ENCODE data around the gene MAP3K3. TPM values are rescaled to one million over a fixed set of nuclear protein-coding genes. Genes with fewer than 3 reads are reported as not detected.

The MAP3K3 gene
- 8.1 and 8.2 TPM in 2 replicates for polyA plus RNA-seq (2013)

- H3K4me3 ChIP-seq (ENCODE audit: low read depth, low read length) = peak within 1 kb of the TSS; percentile 97
- H4K91ac ChIP-seq (ENCODE audit: low read depth, low read length) = peak within 1 kb of the TSS; percentile 71
- H2BK5ac ChIP-seq (ENCODE audit: low read depth, low read length, poor library complexity) = peak within 1 kb of the TSS; percentile 25
- peak within 1 kb of the TSS; percentile 57 for H3K9ac ChIP-seq (ENCODE audit: low read length)
- H3K18ac ChIP-seq (ENCODE audit: low read length) = peak within 1 kb of the TSS; percentile 48
- H3K4me1 ChIP-seq (ENCODE audit: control insufficient read depth in 1 of 2, insufficient read depth in 2 of 2, low read length in 2 of 2) = no peaks in the 10 kb centered on the region
- H2BK12ac ChIP-seq (ENCODE audit: low read length) = no peak within 1 kb of the TSS
- WGBS (ENCODE audit: extremely low coverage, insufficient coverage, insufficient read length) = no CpG with 5 or more reads among the region's 75 CpGs
- peak within 1 kb of the TSS; percentile 48 for H3K27ac ChIP-seq (ENCODE audit: low read depth, low read length)
- H4K8ac ChIP-seq (ENCODE audit: low read depth, low read length) = peak within 1 kb of the TSS; percentile 87
- no peaks in the 10 kb centered on the region for H3K36me3 ChIP-seq (ENCODE audit: control insufficient read depth in 1 of 2, insufficient read depth in 2 of 2, low read length in 2 of 2)
- peak; percentile 100 for DNase-seq
- H3K23ac ChIP-seq (ENCODE audit: low read length) = no peak within 1 kb of the TSS
- peak within 1 kb of the TSS; percentile 80 for H3K4me2 ChIP-seq (ENCODE audit: low read length)
- peak within 1 kb of the TSS; percentile 22 for H3K4ac ChIP-seq (ENCODE audit: low read depth, low read length)
- H3K9me3 ChIP-seq (ENCODE audit: insufficient read depth, low read depth, low read length) = no peaks in the 10 kb centered on the region
- peak within 1 kb of the TSS; percentile 72 for H3K14ac ChIP-seq (ENCODE audit: low read length)
- no peaks in the 10 kb centered on the region for H3K79me2 ChIP-seq (ENCODE audit: control insufficient read depth, insufficient read depth, low read length, poor library complexity)
- H3K79me1 ChIP-seq (ENCODE audit: low read length) = peaks cover 3% of the 10 kb centered on the region
- H2AK5ac ChIP-seq (ENCODE audit: low read length) = no peak within 1 kb of the TSS
- peak within 1 kb of the TSS; percentile 3 for H2BK120ac ChIP-seq (ENCODE audit: insufficient read depth, low read length, poor library complexity)
- H2AFZ ChIP-seq (ENCODE audit: insufficient read depth, low read length, poor library complexity) = peak within 1 kb of the TSS; percentile 79
- peak within 1 kb of the TSS; percentile 68 for H4K12ac ChIP-seq (ENCODE audit: low read depth, low read length)
- H3K27me3 ChIP-seq (ENCODE audit: insufficient read depth, low read length) = no peaks in the 10 kb centered on the region
Measured at GRCh38 chr17:63621684-63622573, at the start of gene MAP3K3. MAP3K3 (plus strand) TSS chr17:63622417; CDS start chr17:63622760, 343 bp downstream.

- peak in 1 of 2 donors; percentile 8 for DNase-seq
- peaks cover 0 to 5% of the 10 kb centered on the region in 2 experiments for H3K4me1 ChIP-seq (ENCODE audit: control insufficient read depth in 1 of 2, insufficient read depth in 2 of 2, low read length in 2 of 2)
- no peak overlapping the region for H2BK5ac ChIP-seq (ENCODE audit: low read depth, low read length, poor library complexity)
- no peaks in the 10 kb centered on the region for H3K9me3 ChIP-seq (ENCODE audit: insufficient read depth, low read depth, low read length)
- H2AK5ac ChIP-seq (ENCODE audit: low read length) = no peak overlapping the region
- H4K91ac ChIP-seq (ENCODE audit: low read depth, low read length) = no peak overlapping the region
- no peak overlapping the region for H3K4me2 ChIP-seq (ENCODE audit: low read length)
- H3K9ac ChIP-seq (ENCODE audit: low read length) = no peak overlapping the region
- no peak overlapping the region for H4K8ac ChIP-seq (ENCODE audit: low read depth, low read length)
- no peak overlapping the region for H4K12ac ChIP-seq (ENCODE audit: low read depth, low read length)
- H3K18ac ChIP-seq (ENCODE audit: low read length) = no peak overlapping the region
- no peak overlapping the region for H2AFZ ChIP-seq (ENCODE audit: insufficient read depth, low read length, poor library complexity)
- no peak overlapping the region for H2BK12ac ChIP-seq (ENCODE audit: low read length)
- no peaks in the 10 kb centered on the region for H3K27me3 ChIP-seq (ENCODE audit: insufficient read depth, low read length)
- WGBS (ENCODE audit: extremely low coverage, insufficient coverage, insufficient read length) = no CpG with 5 or more reads among the region's 5 CpGs
- H3K14ac ChIP-seq (ENCODE audit: low read length) = no peak overlapping the region
- H3K4ac ChIP-seq (ENCODE audit: low read depth, low read length) = no peak overlapping the region
- H3K36me3 ChIP-seq (ENCODE audit: control insufficient read depth in 1 of 2, insufficient read depth in 2 of 2, low read length in 2 of 2) = peaks cover 3% of the 10 kb centered on the region in 2 experiments
- H3K79me1 ChIP-seq (ENCODE audit: low read length) = no peaks in the 10 kb centered on the region
- H3K4me3 ChIP-seq (ENCODE audit: low read depth, low read length) = no peak overlapping the region
- no peak overlapping the region for H2BK120ac ChIP-seq (ENCODE audit: insufficient read depth, low read length, poor library complexity)
- H3K23ac ChIP-seq (ENCODE audit: low read length) = no peak overlapping the region
- H3K27ac ChIP-seq (ENCODE audit: low read depth, low read length) = no peak overlapping the region
- no peaks in the 10 kb centered on the region for H3K79me2 ChIP-seq (ENCODE audit: control insufficient read depth, insufficient read depth, low read length, poor library complexity)
Measured at GRCh38 chr17:63573634-63574033, 48.6 kb upstream of the MAP3K3 start.

GRCh38 chr17:63578027-63578768 is 44.0 kb upstream of the MAP3K3 start:
- H3K79me2 ChIP-seq (ENCODE audit: control insufficient read depth, insufficient read depth, low read length, poor library complexity) = no peaks in the 10 kb centered on the region
- H2BK12ac ChIP-seq (ENCODE audit: low read length) = no peak overlapping the region
- WGBS (ENCODE audit: extremely low coverage, insufficient coverage, insufficient read length) = no CpG with 5 or more reads among the region's 7 CpGs
- no peak overlapping the region for H4K12ac ChIP-seq (ENCODE audit: low read depth, low read length)
- H2BK120ac ChIP-seq (ENCODE audit: insufficient read depth, low read length, poor library complexity) = no peak overlapping the region
- H3K9ac ChIP-seq (ENCODE audit: low read length) = no peak overlapping the region
- H3K23ac ChIP-seq (ENCODE audit: low read length) = no peak overlapping the region
- H3K4ac ChIP-seq (ENCODE audit: low read depth, low read length) = no peak overlapping the region
- H4K8ac ChIP-seq (ENCODE audit: low read depth, low read length) = no peak overlapping the region
- peaks cover 0 to 4% of the 10 kb centered on the region in 2 experiments for H3K4me1 ChIP-seq (ENCODE audit: control insufficient read depth in 1 of 2, insufficient read depth in 2 of 2, low read length in 2 of 2)
- no peak for DNase-seq
- H2BK5ac ChIP-seq (ENCODE audit: low read depth, low read length, poor library complexity) = no peak overlapping the region
- H3K4me3 ChIP-seq (ENCODE audit: low read depth, low read length) = no peak overlapping the region
- H2AFZ ChIP-seq (ENCODE audit: insufficient read depth, low read length, poor library complexity) = no peak overlapping the region
- H3K9me3 ChIP-seq (ENCODE audit: insufficient read depth, low read depth, low read length) = no peaks in the 10 kb centered on the region
- peaks cover 18 to 25% of the 10 kb centered on the region in 2 experiments for H3K36me3 ChIP-seq (ENCODE audit: control insufficient read depth in 1 of 2, insufficient read depth in 2 of 2, low read length in 2 of 2)
- H4K91ac ChIP-seq (ENCODE audit: low read depth, low read length) = no peak overlapping the region
- H3K4me2 ChIP-seq (ENCODE audit: low read length) = no peak overlapping the region
- H3K27ac ChIP-seq (ENCODE audit: low read depth, low read length) = no peak overlapping the region
- H3K18ac ChIP-seq (ENCODE audit: low read length) = no peak overlapping the region
- H3K79me1 ChIP-seq (ENCODE audit: low read length) = no peaks in the 10 kb centered on the region
- no peak overlapping the region for H3K14ac ChIP-seq (ENCODE audit: low read length)
- no peak overlapping the region for H2AK5ac ChIP-seq (ENCODE audit: low read length)
- no peaks in the 10 kb centered on the region for H3K27me3 ChIP-seq (ENCODE audit: insufficient read depth, low read length)

- DNase-seq = no peak
- Histone ChIP-seq H3K9me3 (ENCODE audit: insufficient read depth, low read depth, low read length) (no peaks in the 10 kb centered on the region), H3K4me3 (ENCODE audit: low read depth, low read length) (no peak overlapping the region)
Measured at GRCh38 chr17:63578769-63579111, 43.5 kb upstream of the MAP3K3 start.

More at GRCh38 chr17:63578769-63579111, 43.5 kb upstream of the MAP3K3 start:
- H2BK5ac ChIP-seq (ENCODE audit: low read depth, low read length, poor library complexity) = no peak overlapping the region
- no peak overlapping the region for H4K91ac ChIP-seq (ENCODE audit: low read depth, low read length)
- peaks cover 22 to 31% of the 10 kb centered on the region in 2 experiments for H3K36me3 ChIP-seq (ENCODE audit: control insufficient read depth in 1 of 2, insufficient read depth in 2 of 2, low read length in 2 of 2)
- H3K23ac ChIP-seq (ENCODE audit: low read length) = no peak overlapping the region
- no peaks in the 10 kb centered on the region for H3K79me2 ChIP-seq (ENCODE audit: control insufficient read depth, insufficient read depth, low read length, poor library complexity)
- no peak overlapping the region for H3K4ac ChIP-seq (ENCODE audit: low read depth, low read length)
- no peak overlapping the region for H4K8ac ChIP-seq (ENCODE audit: low read depth, low read length)
- peaks cover 0 to 4% of the 10 kb centered on the region in 2 experiments for H3K4me1 ChIP-seq (ENCODE audit: control insufficient read depth in 1 of 2, insufficient read depth in 2 of 2, low read length in 2 of 2)
- H3K27ac ChIP-seq (ENCODE audit: low read depth, low read length) = no peak overlapping the region
- no peak overlapping the region for H4K12ac ChIP-seq (ENCODE audit: low read depth, low read length)
- no peaks in the 10 kb centered on the region for H3K79me1 ChIP-seq (ENCODE audit: low read length)
- H3K9ac ChIP-seq (ENCODE audit: low read length) = no peak overlapping the region
- H3K4me2 ChIP-seq (ENCODE audit: low read length) = no peak overlapping the region
- H2BK12ac ChIP-seq (ENCODE audit: low read length) = no peak overlapping the region
- H3K27me3 ChIP-seq (ENCODE audit: insufficient read depth, low read length) = no peaks in the 10 kb centered on the region
- no peak overlapping the region for H2AK5ac ChIP-seq (ENCODE audit: low read length)
- no peak overlapping the region for H2BK120ac ChIP-seq (ENCODE audit: insufficient read depth, low read length, poor library complexity)
- no peak overlapping the region for H3K14ac ChIP-seq (ENCODE audit: low read length)
- H2AFZ ChIP-seq (ENCODE audit: insufficient read depth, low read length, poor library complexity) = no peak overlapping the region
- peak overlapping the region; percentile 51 for H3K18ac ChIP-seq (ENCODE audit: low read length)
- no CpG with 5 or more reads among the region's 5 CpGs for WGBS (ENCODE audit: extremely low coverage, insufficient coverage, insufficient read length)

Data from trophoblast cell (in vitro differentiated cells and primary cell).